ENCODE results near the gene AMACR.

Gene AMACR

DNA sequence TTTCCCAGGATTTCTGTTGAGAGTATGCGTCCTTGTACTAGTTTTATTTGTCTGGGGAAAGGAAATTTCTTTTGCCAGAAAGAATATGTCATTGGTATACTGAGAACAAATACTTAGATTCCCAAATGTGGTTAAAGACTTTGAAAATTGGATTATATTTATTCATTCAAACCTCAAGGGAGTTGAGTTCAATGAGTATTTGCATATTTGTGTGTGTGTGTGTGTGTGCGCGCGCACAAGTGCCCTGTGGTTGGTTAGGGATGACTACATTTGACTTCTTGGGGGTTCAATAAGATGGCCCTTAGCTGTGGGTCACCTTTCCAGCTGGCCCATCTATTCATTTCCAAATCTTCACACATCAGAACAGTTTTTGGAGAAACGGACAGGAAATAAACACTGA is 66.8 kb downstream of the AMACR start:
- no peaks in the 10 kb centered on the region for H3K79me2 ChIP-seq (ENCODE audit: insufficient read depth, low read length)
- TF ChIP-seq EZH2 (IDR thresholded peaks at IDR 0.05; ENCODE audit: borderline replicate concordance, low read length): no peak
- TF ChIP-seq, protein P1, sequence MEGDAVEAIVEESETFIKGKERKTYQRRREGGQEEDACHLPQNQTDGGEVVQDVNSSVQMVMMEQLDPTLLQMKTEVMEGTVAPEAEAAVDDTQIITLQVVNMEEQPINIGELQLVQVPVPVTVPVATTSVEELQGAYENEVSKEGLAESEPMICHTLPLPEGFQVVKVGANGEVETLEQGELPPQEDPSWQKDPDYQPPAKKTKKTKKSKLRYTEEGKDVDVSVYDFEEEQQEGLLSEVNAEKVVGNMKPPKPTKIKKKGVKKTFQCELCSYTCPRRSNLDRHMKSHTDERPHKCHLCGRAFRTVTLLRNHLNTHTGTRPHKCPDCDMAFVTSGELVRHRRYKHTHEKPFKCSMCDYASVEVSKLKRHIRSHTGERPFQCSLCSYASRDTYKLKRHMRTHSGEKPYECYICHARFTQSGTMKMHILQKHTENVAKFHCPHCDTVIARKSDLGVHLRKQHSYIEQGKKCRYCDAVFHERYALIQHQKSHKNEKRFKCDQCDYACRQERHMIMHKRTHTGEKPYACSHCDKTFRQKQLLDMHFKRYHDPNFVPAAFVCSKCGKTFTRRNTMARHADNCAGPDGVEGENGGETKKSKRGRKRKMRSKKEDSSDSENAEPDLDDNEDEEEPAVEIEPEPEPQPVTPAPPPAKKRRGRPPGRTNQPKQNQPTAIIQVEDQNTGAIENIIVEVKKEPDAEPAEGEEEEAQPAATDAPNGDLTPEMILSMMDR (IDR thresholded peaks at IDR 0.05; ENCODE audit: low read length): no peak
- H3K4me3 ChIP-seq (ENCODE audit: low read depth, low read length, poor library complexity, severe bottlenecking): no peak overlapping the region
- no peaks in the 10 kb centered on the region for H3K9me2 ChIP-seq (ENCODE audit: low read depth, low read length)
- no peaks in the 10 kb centered on the region for H4K20me1 ChIP-seq (ENCODE audit: insufficient read depth, low read length)
- H3K4me1 ChIP-seq (ENCODE audit: insufficient read depth, low read length, severe bottlenecking): no peaks in the 10 kb centered on the region
- H3K4me2 ChIP-seq (ENCODE audit: low read length): no peak overlapping the region
- H3K27me3 ChIP-seq (ENCODE audit: insufficient read depth, low read length): no peaks in the 10 kb centered on the region
- no peak overlapping the region for H3K9ac ChIP-seq (ENCODE audit: low read length)
- H3K36me3 ChIP-seq (ENCODE audit: insufficient read depth, low read length): no peaks in the 10 kb centered on the region
- H3K9me3 ChIP-seq (ENCODE audit: low read length): no peaks in the 10 kb centered on the region
- H3F3A ChIP-seq (ENCODE audit: insufficient read depth, low read length): no peaks in the 10 kb centered on the region
- H2AFZ ChIP-seq (ENCODE audit: low read length): no peak overlapping the region
- no peak overlapping the region for H3K27ac ChIP-seq (ENCODE audit: low read depth, low read length, poor library complexity, severe bottlenecking)

DNA sequence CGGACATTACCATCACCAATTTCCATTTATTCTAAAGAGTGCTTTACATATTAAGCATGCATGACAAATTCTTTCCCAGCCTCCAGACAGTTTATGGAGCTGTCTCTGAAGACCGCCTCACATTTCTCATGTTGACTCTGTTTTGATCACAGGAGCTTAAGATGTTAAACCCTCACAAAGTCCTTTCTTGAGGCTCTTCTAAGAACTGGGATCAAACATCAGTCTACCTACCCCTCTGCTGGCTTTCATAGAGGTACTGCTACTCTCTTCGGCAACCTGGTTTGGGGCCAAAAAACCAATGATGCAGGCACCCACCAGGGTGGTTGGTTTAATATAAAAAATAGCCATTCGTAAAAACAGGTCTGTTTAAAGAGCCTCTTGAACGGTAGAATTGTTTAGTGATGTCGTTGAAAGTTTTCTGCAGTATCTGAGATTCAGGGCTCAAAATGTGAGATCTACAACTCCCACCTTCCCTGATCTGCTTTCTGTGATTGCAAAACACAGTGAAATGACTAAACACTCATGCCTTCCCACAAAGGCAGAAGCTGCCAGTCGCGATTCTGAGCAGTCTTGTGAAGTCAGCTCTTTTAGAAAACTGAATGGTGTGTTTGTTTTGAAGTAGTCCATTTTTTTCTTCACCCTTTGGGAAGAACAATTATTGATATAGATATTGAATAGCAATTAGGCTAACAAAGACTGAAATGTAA is 68.1 kb downstream of the AMACR start:
- H4K20me1 ChIP-seq (ENCODE audit: insufficient read depth, low read length): no peaks in the 10 kb centered on the region
- no peak overlapping the region for H2AFZ ChIP-seq (ENCODE audit: low read length)
- no peak overlapping the region for H3K4me2 ChIP-seq (ENCODE audit: low read length)
- H3K9me3 ChIP-seq (ENCODE audit: low read length): no peaks in the 10 kb centered on the region
- no peak overlapping the region for H3K4me3 ChIP-seq (ENCODE audit: low read depth, low read length, poor library complexity, severe bottlenecking)
- no peak for TF ChIP-seq EZH2 (IDR thresholded peaks at IDR 0.05; ENCODE audit: borderline replicate concordance, low read length)
- TF ChIP-seq, protein P1 (IDR thresholded peaks at IDR 0.05; ENCODE audit: low read length): no peak
- no peak overlapping the region for H3K9ac ChIP-seq (ENCODE audit: low read length)
- H3K27me3 ChIP-seq (ENCODE audit: insufficient read depth, low read length): no peaks in the 10 kb centered on the region
- H3K9me2 ChIP-seq (ENCODE audit: low read depth, low read length): no peaks in the 10 kb centered on the region
- H3K79me2 ChIP-seq (ENCODE audit: insufficient read depth, low read length): no peaks in the 10 kb centered on the region
- H3F3A ChIP-seq (ENCODE audit: insufficient read depth, low read length): no peaks in the 10 kb centered on the region
- no peak overlapping the region for H3K27ac ChIP-seq (ENCODE audit: low read depth, low read length, poor library complexity, severe bottlenecking)
- H3K36me3 ChIP-seq (ENCODE audit: insufficient read depth, low read length): no peaks in the 10 kb centered on the region
- H3K4me1 ChIP-seq (ENCODE audit: insufficient read depth, low read length, severe bottlenecking): no peaks in the 10 kb centered on the region

DNA sequence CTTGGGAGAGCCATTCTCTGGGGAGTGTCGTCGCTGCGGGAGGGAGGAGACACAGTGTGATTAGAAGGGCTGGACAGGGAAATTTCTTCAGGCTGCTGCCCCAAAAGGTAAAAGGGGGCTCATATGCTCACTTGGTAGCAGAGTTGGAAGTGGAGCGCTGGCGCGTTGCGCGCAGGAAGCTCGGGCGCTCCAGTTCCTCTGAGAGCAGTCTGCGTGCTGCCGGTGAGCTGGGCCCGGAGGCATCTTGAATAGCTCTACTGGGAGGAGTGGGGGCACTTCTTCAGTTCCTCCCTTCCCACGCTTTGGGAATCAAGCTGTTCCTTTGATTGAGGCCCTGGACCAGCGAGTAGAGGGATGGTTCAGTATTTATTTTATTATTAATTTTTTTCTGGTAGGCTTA is 69.0 kb downstream of the AMACR start:
- TF ChIP-seq, protein P1 (IDR thresholded peaks at IDR 0.05; ENCODE audit: low read length): no peak
- TF ChIP-seq EZH2 (IDR thresholded peaks at IDR 0.05; ENCODE audit: borderline replicate concordance, low read length): no peak
- Histone ChIP-seq H3K9me2 (ENCODE audit: low read depth, low read length) (no peaks in the 10 kb centered on the region), H3K4me2 (ENCODE audit: low read length) (no peak overlapping the region), H4K20me1 (ENCODE audit: insufficient read depth, low read length) (no peaks in the 10 kb centered on the region), H3K27ac (ENCODE audit: low read depth, low read length, poor library complexity, severe bottlenecking) (no peak overlapping the region), H2AFZ (ENCODE audit: low read length) (no peak overlapping the region), H3F3A (ENCODE audit: insufficient read depth, low read length) (no peaks in the 10 kb centered on the region), H3K4me1 (ENCODE audit: insufficient read depth, low read length, severe bottlenecking) (no peaks in the 10 kb centered on the region), H3K4me3 (ENCODE audit: low read depth, low read length, poor library complexity, severe bottlenecking) (no peak overlapping the region), H3K9me3 (ENCODE audit: low read length) (no peaks in the 10 kb centered on the region), H3K27me3 (ENCODE audit: insufficient read depth, low read length) (no peaks in the 10 kb centered on the region), H3K9ac (ENCODE audit: low read length) (no peak overlapping the region), H3K79me2 (ENCODE audit: insufficient read depth, low read length) (no peaks in the 10 kb centered on the region), H3K36me3 (ENCODE audit: insufficient read depth, low read length) (no peaks in the 10 kb centered on the region)

Measured in OCI-LY1 (cell line).